ENCODE measurements around the gene BARX2. TPM values are rescaled to one million over a fixed set of nuclear protein-coding genes. Genes with fewer than 3 reads are reported as not detected.

Gene BARX2
- total RNA-seq, 4 donors from 2014 or later, result not detected

GRCh38 chr11:129394709-129395108 is 19.1 kb downstream of the BARX2 start:
- 64% methylated on average over 3 of the region's 3 CpGs for WGBS
- H3K27ac ChIP-seq (replicated peaks in 1 of 4), result no peak overlapping the region
- H3K4me1 ChIP-seq, result no peaks in the 10 kb centered on the region
- H3K9me3 ChIP-seq, result no peaks in the 10 kb centered on the region
- DNase-seq (ENCODE audit: extremely low spot score), result no peak
- TF ChIP-seq CTCF (IDR thresholded peaks at IDR 0.05) (no peak), POLR2A (IDR thresholded peaks at IDR 0.05; ENCODE audit: low read depth) (no peak), EP300 (IDR thresholded peaks at IDR 0.05) (no peak), POLR2AphosphoS5 (IDR thresholded peaks at IDR 0.05) (no peak)
- intact Hi-C loops (cut with DNase I), result no loop called here
- H3K36me3 ChIP-seq, result no peaks in the 10 kb centered on the region
- no peak overlapping the region for H3K4me3 ChIP-seq
- H3K27me3 ChIP-seq, result peaks cover 0 to 55% (median 0%) of the 10 kb centered on the region in 4 donors

GRCh38 chr11:129395432-129395831 is 19.8 kb downstream of the BARX2 start:
- Histone ChIP-seq H3K9me3 (no peaks in the 10 kb centered on the region), H3K36me3 (no peaks in the 10 kb centered on the region), H3K27ac (replicated peaks in 1 of 4) (no peak overlapping the region), H3K4me1 (no peaks in the 10 kb centered on the region), H3K4me3 (no peak overlapping the region), H3K27me3 (peaks cover 0 to 50% (median 0%) of the 10 kb centered on the region in 4 donors)
- 45% methylated on average over 9 of the region's 9 CpGs for WGBS
- DNase-seq (ENCODE audit: extremely low spot score), result no peak
- no peak for TF ChIP-seq EP300 (IDR thresholded peaks at IDR 0.05)
- no peak for TF ChIP-seq POLR2A (IDR thresholded peaks at IDR 0.05; ENCODE audit: low read depth)
- no peak for TF ChIP-seq CTCF (IDR thresholded peaks at IDR 0.05)
- TF ChIP-seq POLR2AphosphoS5 (IDR thresholded peaks at IDR 0.05), result no peak
- intact Hi-C loops (cut with DNase I), result no loop called here

- Histone ChIP-seq H3K27ac (replicated peaks in 1 of 4) (no peak overlapping the region), H3K4me1 (no peaks in the 10 kb centered on the region), H3K36me3 (no peaks in the 10 kb centered on the region), H3K9me3 (no peaks in the 10 kb centered on the region), H3K4me3 (no peak overlapping the region), H3K27me3 (peaks cover 0 to 46% (median 0%) of the 10 kb centered on the region in 4 donors)
- intact Hi-C loops (cut with DNase I), result no loop called here
- no peak for DNase-seq (ENCODE audit: extremely low spot score)
- TF ChIP-seq POLR2A (IDR thresholded peaks at IDR 0.05; ENCODE audit: low read depth) (no peak), CTCF (IDR thresholded peaks at IDR 0.05) (no peak), EP300 (IDR thresholded peaks at IDR 0.05) (no peak), POLR2AphosphoS5 (IDR thresholded peaks at IDR 0.05) (no peak)
- WGBS, result 63% methylated on average over 7 of the region's 7 CpGs
Observed at GRCh38 chr11:129395883-129396282, 20.2 kb downstream of the BARX2 start.

- no peak overlapping the region for H3K27ac ChIP-seq (replicated peaks in 1 of 4)
- DNase-seq (ENCODE audit: extremely low spot score), result no peak
- intact Hi-C loops (cut with DNase I), result no loop called here
- no peaks in the 10 kb centered on the region for H3K36me3 ChIP-seq
- TF ChIP-seq CTCF (IDR thresholded peaks at IDR 0.05) (no peak), POLR2A (IDR thresholded peaks at IDR 0.05; ENCODE audit: low read depth) (no peak), EP300 (IDR thresholded peaks at IDR 0.05) (no peak)
- no peaks in the 10 kb centered on the region for H3K4me1 ChIP-seq
- H3K27me3 ChIP-seq, result peaks cover 0 to 40% (median 0%) of the 10 kb centered on the region in 4 donors
- 63% methylated on average over 3 of the region's 3 CpGs for WGBS
- no peak overlapping the region for H3K4me3 ChIP-seq
- H3K9me3 ChIP-seq, result no peaks in the 10 kb centered on the region
Observed at GRCh38 chr11:129396454-129396853, 20.8 kb downstream of the BARX2 start.

All from esophagus muscularis mucosa (tissue), 4 donors.